ENCODE measurements around the gene SPRED1. TPM values are rescaled to one million over a fixed set of nuclear protein-coding genes. Genes with fewer than 3 reads are reported as not detected.

Gene SPRED1
- total RNA-seq, 1 experiment from 2014 or later, result 10.4 TPM

- no peaks in the 10 kb centered on the region for H3K9me3 Mint-ChIP-seq (ENCODE audit: unreplicated experiment)
- H3K4me1 Mint-ChIP-seq (ENCODE audit: low read depth, unreplicated experiment), result no peaks in the 10 kb centered on the region
- no TSS peak for BruUV-seq (replicated peaks)
- no peaks in the 10 kb centered on the region for H3K27me3 Mint-ChIP-seq (ENCODE audit: insufficient read depth, unreplicated experiment)
- no peaks in the 10 kb centered on the region for H3K27me3 ChIP-seq (replicated peaks; ENCODE audit: control insufficient read depth, insufficient read depth, low read length)
- no peak overlapping the region for H3K4me3 ChIP-seq (ENCODE audit: low read depth, low read length)
- intact Hi-C loops (cut with micrococcal nuclease; ENCODE audit: unreplicated experiment), result no loop called here
- ChIA-PET CTCF (interaction anchor here (1.4 kb wide), 1 partner anchor 72 kb away, joined by 4 read pairs; no protein-coding TSS in a partner anchor), POLR2A (no interaction called here)
- H3K4me3 Mint-ChIP-seq (ENCODE audit: unreplicated experiment), result no peak overlapping the region
- peaks cover 7% of the 10 kb centered on the region for H3K36me3 Mint-ChIP-seq (ENCODE audit: insufficient read depth, unreplicated experiment)
- no peaks in the 10 kb centered on the region for H3K4me1 ChIP-seq
- no peak for TF ChIP-seq CTCF (IDR thresholded peaks at IDR 0.05; ENCODE audit: insufficient read depth in 1 of 2, low read depth in 1 of 2, low read length in 1 of 2, severe bottlenecking in 1 of 2, unreplicated experiment in 1 of 2)
- no peaks in the 10 kb centered on the region for H3K36me3 ChIP-seq (ENCODE audit: control insufficient read depth, insufficient read depth, low read length)
- no peaks in the 10 kb centered on the region for H3K9me3 ChIP-seq
- no peak overlapping the region for H3K27ac Mint-ChIP-seq (ENCODE audit: unreplicated experiment)
- DNase-seq, result no peak
Observed at GRCh38 chr15:38323895-38324294, 71.3 kb downstream of the SPRED1 start.

GRCh38 chr15:38324939-38325647 is 72.5 kb downstream of the SPRED1 start:
- ChIA-PET POLR2A (no interaction called here), CTCF (no interaction called here)
- Mint-ChIP-seq H3K36me3 (ENCODE audit: insufficient read depth, unreplicated experiment) (peaks cover 7% of the 10 kb centered on the region), H3K4me1 (ENCODE audit: low read depth, unreplicated experiment) (no peaks in the 10 kb centered on the region), H3K27ac (ENCODE audit: unreplicated experiment) (no peak overlapping the region), H3K4me3 (ENCODE audit: unreplicated experiment) (no peak overlapping the region), H3K27me3 (ENCODE audit: insufficient read depth, unreplicated experiment) (no peaks in the 10 kb centered on the region), H3K9me3 (ENCODE audit: unreplicated experiment) (no peaks in the 10 kb centered on the region)
- Histone ChIP-seq H3K27me3 (replicated peaks; ENCODE audit: control insufficient read depth, insufficient read depth, low read length) (no peaks in the 10 kb centered on the region), H3K9me3 (no peaks in the 10 kb centered on the region), H3K4me1 (no peaks in the 10 kb centered on the region), H3K4me3 (ENCODE audit: low read depth, low read length) (no peak overlapping the region), H3K36me3 (ENCODE audit: control insufficient read depth, insufficient read depth, low read length) (no peaks in the 10 kb centered on the region)
- no peak for TF ChIP-seq CTCF (IDR thresholded peaks at IDR 0.05; ENCODE audit: insufficient read depth in 1 of 2, low read depth in 1 of 2, low read length in 1 of 2, severe bottlenecking in 1 of 2, unreplicated experiment in 1 of 2)
- no peak for DNase-seq
- intact Hi-C loops (cut with micrococcal nuclease; ENCODE audit: unreplicated experiment), result no loop called here
- no TSS peak for BruUV-seq (replicated peaks)

GRCh38 chr15:38325648-38325990 is 73.0 kb downstream of the SPRED1 start:
- no peaks in the 10 kb centered on the region for H3K9me3 Mint-ChIP-seq (ENCODE audit: unreplicated experiment)
- no peaks in the 10 kb centered on the region for H3K4me1 Mint-ChIP-seq (ENCODE audit: low read depth, unreplicated experiment)
- H3K4me3 Mint-ChIP-seq (ENCODE audit: unreplicated experiment), result no peak overlapping the region
- Histone ChIP-seq H3K4me1 (no peaks in the 10 kb centered on the region), H3K4me3 (ENCODE audit: low read depth, low read length) (no peak overlapping the region), H3K36me3 (ENCODE audit: control insufficient read depth, insufficient read depth, low read length) (no peaks in the 10 kb centered on the region), H3K27me3 (replicated peaks; ENCODE audit: control insufficient read depth, insufficient read depth, low read length) (no peaks in the 10 kb centered on the region), H3K9me3 (no peaks in the 10 kb centered on the region)
- no peak for DNase-seq
- no peak for TF ChIP-seq CTCF (IDR thresholded peaks at IDR 0.05; ENCODE audit: insufficient read depth in 1 of 2, low read depth in 1 of 2, low read length in 1 of 2, severe bottlenecking in 1 of 2, unreplicated experiment in 1 of 2)
- peaks cover 7% of the 10 kb centered on the region for H3K36me3 Mint-ChIP-seq (ENCODE audit: insufficient read depth, unreplicated experiment)
- BruUV-seq (replicated peaks), result no TSS peak
- CTCF ChIA-PET, result no interaction called here
- H3K27ac Mint-ChIP-seq (ENCODE audit: unreplicated experiment), result peak overlapping the region; percentile 10
- H3K27me3 Mint-ChIP-seq (ENCODE audit: insufficient read depth, unreplicated experiment), result no peaks in the 10 kb centered on the region
- intact Hi-C loops (cut with micrococcal nuclease; ENCODE audit: unreplicated experiment), result no loop called here
- POLR2A ChIA-PET, result no interaction called here

Measured in Caco-2 (cell line).